Gastroesophageal sphincter (tissue), 3 donors: ENCODE data around the gene C17orf58.

Experiments used
- CTCF ChIP-seq, 4 experiments: fragments of 200-600 bp in 2 of 4; fragments of 450-650 bp in 2 of 4; sonication (generic) in 1 of 4; IDR thresholded peaks; one replicate each; pipeline ENCODE4 v1.5.1; 2017 to 2019; ENCODE audit warnings: antibody characterized with exemption in 4 of 4, mild to moderate bottlenecking in 2 of 4, moderate library complexity in 2 of 4
- POLR2A ChIP-seq, 2 donors: fragments of 450-650 bp; IDR thresholded peaks; one replicate each; pipeline ENCODE4 v1.6.1; 2017; ENCODE audit warnings: antibody characterized with exemption in 2 of 2, mild to moderate bottlenecking in 2 of 2, moderate library complexity in 1 of 2
- POLR2AphosphoS5 ChIP-seq: sonication (generic); formaldehyde crosslinking; IDR thresholded peaks from one replicate; pipeline ENCODE4 v1.6.1; 2017; ENCODE audit warnings: antibody characterized with exemption

DNA sequence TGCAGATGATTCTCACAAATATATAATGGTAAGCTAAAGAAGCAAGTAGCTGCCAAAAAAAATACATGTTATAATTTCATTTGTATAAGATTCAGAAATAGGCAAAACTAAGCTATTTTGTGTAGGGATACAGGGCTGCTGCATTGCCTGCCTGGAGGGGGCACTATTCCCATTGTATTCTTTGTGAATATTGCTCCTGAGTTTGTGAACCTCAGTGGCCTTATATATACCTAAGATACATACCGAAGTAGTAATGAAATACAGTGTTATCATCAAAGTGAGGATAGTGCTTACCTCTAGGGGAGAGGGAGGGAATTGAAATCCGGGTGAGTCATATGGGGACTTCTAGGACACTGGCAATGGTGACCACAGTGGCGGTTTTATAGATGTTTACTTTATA lies 53.5 kb downstream of the C17orf58 start:
- TF ChIP-seq POLR2AphosphoS5 (no peak), POLR2A (IDR thresholded peaks at IDR 0.05) (no peak), CTCF (IDR thresholded peaks at IDR 0.05) (peak in 3 of 4 experiments; percentile 16 to 19 (median 18))
